Gastroesophageal sphincter (tissue), 3 donors: Measurements from ENCODE around the gene WDR88.

Experiments used
- CTCF ChIP-seq, 4 experiments: fragments of 200-600 bp in 2 of 4; fragments of 450-650 bp in 2 of 4; sonication (generic) in 1 of 4; IDR thresholded peaks; one replicate each; pipeline ENCODE4 v1.5.1; 2017 to 2019; ENCODE audit warnings: antibody characterized with exemption in 4 of 4, mild to moderate bottlenecking in 2 of 4, moderate library complexity in 2 of 4
- EP300 ChIP-seq: sonication (generic); formaldehyde crosslinking; IDR thresholded peaks from one replicate; pipeline ENCODE4 v1.6.1; 2017; ENCODE audit warnings: antibody characterized with exemption, mild to moderate bottlenecking
- POLR2A ChIP-seq, 2 donors: fragments of 450-650 bp; IDR thresholded peaks; one replicate each; pipeline ENCODE4 v1.6.1; 2017; ENCODE audit warnings: antibody characterized with exemption in 2 of 2, mild to moderate bottlenecking in 2 of 2, moderate library complexity in 1 of 2
- POLR2AphosphoS5 ChIP-seq: sonication (generic); formaldehyde crosslinking; IDR thresholded peaks from one replicate; pipeline ENCODE4 v1.6.1; 2017; ENCODE audit warnings: antibody characterized with exemption

GRCh38 chr19:33159893-33160292, 28.0 kb downstream of the WDR88 start:
- TF ChIP-seq POLR2A (IDR thresholded peaks at IDR 0.05): no peak
- TF ChIP-seq POLR2AphosphoS5: no peak
- no peak for TF ChIP-seq CTCF (IDR thresholded peaks at IDR 0.05)
- no peak for TF ChIP-seq EP300
